Activated CD4-positive, alpha-beta T cell treated with anti-CD3 and anti-CD28 coated beads, Interleukin-2, Interleukin-6, amounts not matched to agents 100 ng/mL and 50 ng/mL, durations not matched to agents 16 hours and 8 hours (primary cell): Measurements from ENCODE around the gene C17orf50.

Source experiments
- DNase-seq: peaks from one replicate; pipeline ENCODE4 v3.0.0-alpha.2; 2020

Gene C17orf50

DNA sequence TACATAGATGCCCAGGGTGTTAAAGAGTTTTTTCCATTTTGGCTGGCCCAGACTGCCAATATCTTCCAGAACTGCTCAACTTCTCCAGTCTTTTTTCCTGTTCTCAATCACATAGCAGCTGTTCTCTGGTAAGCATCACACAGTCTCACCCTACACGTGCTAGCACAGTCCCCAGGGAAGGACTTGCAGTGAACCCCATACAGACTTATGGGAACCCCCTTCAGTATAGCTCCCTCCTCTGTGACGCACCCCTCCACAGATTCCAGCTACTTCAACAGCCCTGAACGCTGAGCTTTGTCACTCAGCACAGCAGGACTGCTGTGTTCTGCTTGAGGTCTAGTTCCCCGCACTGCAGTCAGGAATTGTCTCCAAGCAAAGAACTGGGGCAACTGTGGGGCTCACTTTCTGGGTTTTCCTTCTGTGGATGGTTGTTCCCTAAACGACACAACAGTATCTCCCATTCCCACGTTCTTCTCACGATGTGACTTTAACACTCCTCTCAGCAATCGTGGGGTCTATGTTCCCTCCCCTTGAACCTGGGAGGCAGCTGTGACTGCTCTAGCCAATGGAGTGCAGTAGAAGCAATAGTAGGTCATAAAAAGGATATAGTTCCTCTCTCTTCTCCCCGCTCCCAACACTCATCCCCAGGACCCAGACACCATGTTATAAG lies 31.1 kb downstream of the C17orf50 start:
- DNase-seq = no peak

DNA sequence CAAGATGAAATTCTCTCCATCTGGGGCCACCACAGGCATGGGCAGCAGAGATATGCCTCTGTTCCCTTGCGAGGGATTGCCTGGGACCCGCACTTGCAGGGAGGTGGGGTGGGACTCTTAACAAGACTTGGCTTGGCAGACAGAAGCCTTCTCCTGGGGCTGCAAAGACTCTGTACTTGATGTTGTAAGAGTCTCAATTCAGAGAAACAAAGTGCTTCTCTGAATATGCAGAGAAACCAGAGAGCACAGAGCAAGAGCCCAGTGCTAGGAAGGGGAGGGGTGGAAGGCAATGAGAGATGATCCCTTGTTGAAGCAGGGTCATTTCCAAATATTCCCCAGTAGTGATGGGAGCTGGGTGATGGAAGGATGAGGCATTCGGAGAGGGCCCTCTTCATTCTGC lies 32.6 kb downstream of the C17orf50 start:
- DNase-seq = no peak

DNA sequence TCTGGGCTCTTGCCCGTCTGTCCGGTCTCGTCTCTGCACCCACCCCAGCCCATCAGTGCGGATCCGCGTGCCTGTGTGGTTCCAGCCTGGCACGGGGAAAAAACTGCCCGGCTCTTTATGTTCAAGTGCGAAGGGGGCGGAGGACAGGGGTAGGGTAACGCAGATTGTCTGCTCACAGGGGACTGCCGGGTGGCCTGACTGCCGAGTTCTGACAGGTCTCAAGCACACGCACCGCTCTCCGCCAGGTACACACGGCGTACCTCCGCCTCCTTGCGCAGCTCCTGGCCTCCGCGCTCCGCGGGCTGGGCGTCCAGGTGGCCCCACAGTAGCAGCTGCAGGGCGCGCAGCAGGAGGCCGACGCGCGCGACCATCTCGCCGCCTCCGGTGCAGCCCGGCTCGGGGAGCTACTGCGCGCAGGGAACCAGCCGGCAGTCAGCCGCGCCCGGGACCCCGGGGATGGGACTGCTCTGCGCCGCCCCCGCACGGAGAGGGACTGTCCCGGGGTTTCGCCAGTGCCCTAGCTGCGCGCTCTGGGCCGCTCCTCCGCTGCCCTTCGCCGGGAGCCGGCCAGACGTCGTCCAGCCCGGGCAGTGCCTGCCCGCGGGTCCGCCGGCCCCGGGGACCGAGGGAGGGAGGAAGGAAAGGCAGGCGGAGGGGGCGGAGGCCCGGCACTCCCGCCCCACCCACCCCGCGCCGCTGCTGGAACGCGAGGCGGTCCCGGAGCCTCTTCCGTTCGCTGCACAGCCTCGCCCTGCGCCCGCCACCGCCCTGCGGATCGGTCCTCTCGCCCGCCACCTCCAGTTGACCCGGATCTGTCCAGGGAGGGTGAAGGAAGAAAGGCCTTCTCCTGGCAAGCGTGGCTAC lies 34.6 kb downstream of the C17orf50 start, which contains the start of gene MMP28:
MMP28 (minus strand) TSS at position 635 of the 864 bp plus-strand sequence; CDS start at position 371, 264 bp downstream.
- DNase-seq = peak; percentile 41

DNA sequence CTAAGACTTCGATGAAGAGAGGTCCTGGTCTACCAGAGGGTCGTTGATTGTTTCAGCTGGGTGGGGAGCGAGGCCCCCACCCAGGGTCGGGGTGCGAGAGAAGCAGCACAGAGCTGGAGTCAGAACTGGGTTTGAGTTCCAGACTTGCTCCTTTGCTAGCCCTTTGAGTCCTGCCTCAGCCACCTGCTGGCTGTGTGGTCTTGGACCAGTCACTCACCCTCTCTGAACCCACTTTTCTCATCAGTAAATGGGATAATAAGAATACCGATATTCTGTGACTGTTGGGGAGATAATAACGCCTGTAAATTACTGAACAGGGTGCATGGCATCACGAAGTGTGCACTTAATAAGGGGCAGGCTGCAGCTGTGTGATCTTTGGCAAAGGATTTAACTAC lies 35.2 kb downstream of the C17orf50 start:
- no peak for DNase-seq

DNA sequence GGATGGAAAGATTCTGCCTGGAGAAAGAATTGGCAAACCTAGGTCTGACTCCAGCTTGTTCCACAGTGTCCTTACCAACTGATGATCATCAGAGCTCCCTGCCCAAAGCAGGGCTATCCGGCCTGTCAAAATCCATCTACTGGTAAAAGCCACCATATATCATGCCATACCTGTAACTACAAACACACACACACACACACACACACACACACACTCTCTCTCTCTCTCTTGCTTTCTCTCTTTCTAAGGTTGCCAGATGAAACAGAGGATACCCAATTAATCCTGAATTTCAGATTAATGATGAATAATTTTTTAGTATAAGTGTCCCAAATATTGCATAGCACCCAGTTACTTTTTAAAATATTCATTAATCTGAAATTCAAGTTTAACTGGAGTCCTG lies 36.3 kb downstream of the C17orf50 start:
- no peak for DNase-seq

DNA sequence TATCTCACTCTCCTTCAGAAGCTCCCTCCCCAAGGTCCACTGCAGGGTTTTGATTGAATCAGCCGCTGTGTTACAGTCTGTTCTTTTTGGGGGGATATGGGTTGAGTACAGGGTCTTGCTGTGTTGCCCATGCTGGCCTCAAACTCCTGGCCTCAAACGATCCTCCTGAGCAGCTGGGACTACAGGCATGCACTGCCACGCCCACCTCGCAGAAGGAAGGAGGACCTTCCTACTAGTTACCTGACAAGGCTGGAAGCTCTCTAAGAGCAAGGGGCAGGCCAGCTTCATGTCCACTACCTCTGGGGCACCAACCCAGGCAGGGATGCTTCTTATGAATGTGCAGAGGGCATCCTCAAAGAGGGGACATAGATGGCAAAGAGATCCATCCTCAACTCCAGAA lies 36.7 kb downstream of the C17orf50 start:
- no peak for DNase-seq

DNA sequence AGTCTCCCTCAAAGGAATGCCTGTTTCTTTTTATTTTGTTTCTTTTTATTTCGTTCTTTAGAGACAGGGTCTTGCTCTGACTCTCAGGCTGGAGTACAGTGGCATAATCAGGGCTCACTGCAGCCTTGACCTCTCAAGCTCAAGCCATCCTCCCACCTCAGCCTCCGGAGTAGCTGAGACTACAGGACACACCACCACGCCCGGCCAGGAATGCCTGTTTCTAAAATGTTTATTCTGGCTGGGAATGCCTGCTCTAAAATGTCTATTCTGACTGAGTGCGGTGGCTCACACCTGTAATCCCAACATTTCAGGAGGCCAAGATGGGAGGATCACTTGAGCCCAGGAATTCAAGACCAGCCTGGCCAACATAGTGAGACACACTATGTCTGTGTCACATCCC lies 37.2 kb downstream of the C17orf50 start:
- DNase-seq = no peak

DNA sequence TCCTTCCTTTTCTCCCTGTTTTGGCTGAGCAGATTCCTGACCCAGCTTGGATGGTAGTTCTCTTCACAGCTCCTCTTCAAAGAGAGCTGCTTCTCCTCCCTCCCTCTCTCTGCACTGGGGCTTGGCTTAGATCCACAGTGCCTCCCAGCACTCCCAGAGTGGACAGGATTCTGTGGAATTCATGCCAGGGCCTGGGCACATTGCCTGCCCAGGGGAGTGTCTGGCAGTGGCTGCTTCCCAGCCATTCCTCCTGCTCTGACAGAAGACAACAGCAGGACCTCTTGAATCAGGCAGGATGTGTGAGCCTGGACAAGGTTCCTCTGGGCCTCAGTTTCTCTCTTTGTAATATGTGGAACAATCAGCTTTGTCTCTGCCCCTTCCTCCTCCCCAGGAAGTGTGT lies 39.3 kb downstream of the C17orf50 start:
- no peak for DNase-seq

DNA sequence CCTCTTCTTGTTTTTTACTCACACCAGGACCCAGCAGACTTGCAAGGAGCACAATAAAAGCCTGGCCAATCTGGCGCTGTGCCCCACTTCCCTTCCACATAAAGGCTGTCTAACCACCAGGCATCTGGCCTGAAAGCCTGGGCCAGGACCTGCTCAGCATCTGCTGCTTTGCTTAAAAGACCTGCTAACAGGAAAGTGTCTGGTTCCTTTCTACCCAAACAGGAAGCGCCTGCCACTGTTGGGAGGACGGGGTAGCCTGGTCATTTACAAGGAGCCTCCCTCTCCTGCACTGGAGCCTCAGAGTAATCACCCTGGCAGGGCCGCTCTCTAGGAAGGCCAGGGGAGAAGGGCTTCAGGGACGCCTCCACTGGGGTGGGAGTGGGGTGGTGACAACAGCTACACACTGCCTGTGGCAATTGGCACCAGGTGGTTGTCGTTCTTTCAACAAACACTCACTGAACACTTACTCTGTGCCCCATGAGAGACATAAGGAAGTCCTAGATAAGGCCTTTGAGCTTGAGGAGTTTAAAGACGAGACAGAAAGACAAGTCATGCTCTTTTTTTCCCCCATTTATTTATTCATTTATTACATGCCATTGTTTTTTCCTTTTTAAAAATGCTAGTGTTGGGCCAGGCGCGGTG lies 41.0 kb downstream of the C17orf50 start:
- no peak for DNase-seq

DNA sequence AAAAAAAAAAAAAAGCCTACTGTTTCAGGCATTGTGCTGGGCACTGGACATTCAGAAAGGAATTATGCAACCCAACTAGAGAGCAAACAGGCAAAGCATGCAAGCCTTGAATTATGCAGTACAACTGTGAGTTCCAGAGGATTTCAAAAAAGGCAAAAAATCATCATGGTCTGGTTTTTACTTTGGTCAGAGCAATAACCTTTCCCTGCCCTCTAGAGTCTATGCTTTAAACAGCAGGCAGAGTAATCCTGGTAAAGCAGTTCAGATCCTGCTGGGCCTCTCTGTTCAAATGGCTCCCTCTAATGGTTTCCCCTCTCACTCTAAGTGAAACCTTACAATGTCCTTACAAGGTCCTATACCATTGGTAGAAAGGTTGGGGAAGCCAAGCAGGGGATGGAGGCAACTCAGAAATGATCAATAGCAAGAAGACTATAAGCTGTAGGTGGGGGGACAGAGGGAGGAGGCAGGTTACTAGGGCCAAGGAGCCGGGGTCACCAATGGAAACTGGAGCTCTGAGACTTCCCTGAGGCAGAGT lies 44.0 kb downstream of the C17orf50 start:
- peak; percentile 85 for DNase-seq

DNA sequence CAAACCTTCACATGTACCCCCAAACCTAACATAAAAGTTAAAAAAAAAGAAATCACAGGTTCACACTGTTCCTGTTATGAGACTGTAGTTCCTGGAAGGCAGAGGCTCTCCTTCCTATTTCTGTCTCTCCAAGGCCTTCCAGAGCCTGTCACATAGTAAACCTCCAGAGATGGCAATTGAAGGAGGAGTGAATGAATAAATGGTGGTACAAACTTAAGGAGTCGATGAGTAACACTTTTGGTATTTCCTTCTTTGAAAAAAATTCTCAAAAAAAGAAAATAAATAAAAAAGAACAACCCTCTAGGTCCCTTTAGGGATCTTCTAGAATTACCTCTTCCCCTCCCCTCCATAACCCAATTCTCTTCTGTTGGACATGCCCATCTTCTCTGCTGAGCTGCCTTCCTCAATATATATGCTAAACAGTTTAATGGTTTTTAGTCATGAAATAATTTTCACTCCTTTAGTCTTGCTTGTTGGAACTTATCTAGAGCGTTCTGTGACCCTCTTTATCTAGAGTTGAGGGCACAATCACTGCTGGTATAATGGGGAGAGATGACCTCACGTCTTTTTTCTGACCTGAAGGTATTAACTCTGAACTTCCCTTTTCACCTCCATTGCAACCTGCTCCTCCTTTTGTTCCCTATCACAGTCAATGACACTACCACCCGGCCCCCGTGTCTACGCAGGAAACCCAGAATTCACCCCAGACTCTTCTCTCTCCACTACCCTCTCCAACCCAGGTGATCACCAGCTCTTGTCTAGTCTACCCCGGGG lies 46.9 kb downstream of the C17orf50 start:
- DNase-seq = no peak

DNA sequence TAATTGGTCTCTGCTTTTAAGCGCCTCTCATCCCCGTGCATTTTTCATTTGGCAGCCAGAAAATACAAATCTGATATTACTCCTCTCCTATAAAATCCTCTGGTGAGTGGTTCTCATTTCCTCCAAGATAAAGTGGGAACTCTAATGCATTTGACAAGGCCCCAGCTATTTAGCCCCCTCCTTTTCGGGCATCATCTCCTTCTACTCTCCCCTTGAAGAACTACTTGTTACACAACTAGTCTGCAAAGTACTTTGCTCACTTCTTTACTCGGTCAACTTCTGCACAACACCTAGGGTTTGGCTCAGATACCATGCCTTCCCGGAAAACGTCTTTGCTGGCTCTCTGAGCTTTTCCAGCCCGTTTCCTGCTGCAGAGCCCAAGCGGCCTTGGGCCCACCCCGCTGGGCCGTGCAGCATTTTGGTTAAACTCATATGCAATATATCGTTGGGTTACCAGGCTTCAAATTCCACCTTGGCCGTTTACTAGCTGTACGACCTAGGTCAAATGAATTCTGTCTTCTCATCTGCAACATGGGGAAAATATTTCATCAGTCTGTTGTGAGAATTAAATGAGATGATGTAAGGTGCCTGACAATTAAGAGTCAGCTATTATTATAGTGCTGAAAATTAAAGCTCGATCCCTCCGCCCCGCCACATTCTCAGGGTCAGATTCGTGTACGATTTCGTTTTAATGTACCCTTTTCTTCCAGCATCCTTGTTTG lies 47.7 kb downstream of the C17orf50 start:
- DNase-seq = no peak

DNA sequence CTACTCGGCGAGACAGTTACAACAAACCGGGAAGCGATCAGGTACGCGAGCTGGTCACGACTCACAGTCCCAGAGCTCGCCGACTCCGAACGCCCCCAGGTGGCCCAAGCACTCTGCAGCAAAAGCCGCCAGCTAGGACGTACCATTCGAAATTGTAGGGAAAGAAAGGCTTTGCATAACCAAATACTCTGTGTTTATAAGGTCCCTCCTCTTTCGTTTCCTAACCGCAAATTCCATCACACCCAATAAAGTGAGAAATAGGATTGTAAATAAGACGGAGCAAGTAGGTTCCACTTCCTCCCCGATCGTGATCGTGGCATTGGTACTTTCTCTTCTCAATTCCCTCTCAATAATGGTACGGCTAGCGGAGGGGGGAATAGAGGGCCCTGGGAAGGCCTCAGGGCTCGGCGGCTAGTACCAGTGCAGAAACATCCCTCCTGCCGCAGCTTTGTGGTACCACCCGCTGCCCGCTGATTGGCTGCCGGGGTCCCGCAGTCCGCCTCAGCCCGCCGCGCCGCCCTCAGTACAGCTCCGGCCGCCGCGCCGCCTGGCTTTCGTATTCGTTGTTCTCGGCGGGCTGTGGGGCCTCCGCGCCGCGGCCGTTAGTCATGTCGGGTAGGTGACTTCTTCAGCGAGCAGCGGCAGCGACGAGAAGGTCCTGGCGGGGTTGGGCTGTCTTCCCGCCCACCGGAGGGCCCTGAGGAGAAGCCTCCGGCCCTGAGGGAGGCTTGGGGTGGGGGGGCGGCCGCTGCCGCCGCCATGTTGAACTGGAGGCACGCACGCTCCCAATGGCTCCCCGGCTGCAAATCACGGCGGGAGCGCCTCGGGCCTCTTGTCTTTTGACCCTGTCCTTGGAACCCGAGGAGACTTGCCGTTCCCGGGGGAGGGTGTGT lies 48.5 kb downstream of the C17orf50 start, which contains the start of gene TAF15:
TAF15 (plus strand) TSS at position 523 of the 893 bp plus-strand sequence; CDS start at position 609, 86 bp downstream.
- DNase-seq = peak; percentile 98

DNA sequence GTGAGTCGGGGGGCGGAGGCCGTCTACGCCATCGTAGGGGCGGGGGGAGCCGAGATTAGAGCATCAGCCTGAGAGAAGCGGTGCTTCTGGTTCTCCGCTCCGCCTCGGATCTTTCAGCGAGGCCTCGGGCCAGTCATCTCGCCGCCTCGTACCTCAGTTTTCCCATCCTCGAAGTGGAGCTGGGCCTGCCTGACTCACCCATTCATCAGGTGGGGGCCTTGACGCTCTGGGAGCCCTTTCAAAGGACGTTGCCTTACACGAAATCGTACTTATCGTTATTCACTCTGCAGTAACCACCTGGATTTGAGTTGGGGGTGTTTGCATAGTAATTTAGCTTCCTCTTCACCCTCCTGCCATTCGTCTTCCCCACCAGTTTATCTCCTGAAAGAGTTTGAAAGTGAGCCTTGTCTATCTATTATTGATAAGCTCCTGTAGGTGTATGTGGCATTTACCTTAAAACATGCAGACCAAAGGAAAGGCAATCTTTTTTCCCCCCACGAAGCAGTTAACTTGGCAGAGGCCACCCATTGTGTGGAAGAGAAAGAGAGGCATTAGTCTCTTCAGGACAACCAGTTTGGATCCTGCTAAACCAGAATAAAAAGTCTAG lies 49.3 kb downstream of the C17orf50 start:
- DNase-seq = no peak

DNA sequence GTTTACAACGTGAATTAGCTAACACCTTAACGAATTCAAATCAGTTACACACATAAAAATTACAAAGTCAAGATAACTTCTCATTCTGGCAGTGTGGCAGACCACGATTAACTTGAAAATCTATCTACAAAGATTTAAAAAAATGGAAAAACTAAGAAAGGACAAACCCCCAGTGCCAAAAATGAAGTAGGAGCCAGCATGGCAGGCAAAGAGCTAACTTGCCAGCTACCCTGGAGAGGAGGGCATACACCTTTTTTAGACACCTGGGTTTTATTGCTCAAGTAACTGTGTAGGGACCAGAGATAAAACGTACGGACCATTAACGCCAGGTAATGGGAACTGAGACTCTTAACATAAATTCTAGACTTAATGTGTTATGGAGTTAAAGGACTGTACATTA lies 51.1 kb downstream of the C17orf50 start:
- DNase-seq = no peak

DNA sequence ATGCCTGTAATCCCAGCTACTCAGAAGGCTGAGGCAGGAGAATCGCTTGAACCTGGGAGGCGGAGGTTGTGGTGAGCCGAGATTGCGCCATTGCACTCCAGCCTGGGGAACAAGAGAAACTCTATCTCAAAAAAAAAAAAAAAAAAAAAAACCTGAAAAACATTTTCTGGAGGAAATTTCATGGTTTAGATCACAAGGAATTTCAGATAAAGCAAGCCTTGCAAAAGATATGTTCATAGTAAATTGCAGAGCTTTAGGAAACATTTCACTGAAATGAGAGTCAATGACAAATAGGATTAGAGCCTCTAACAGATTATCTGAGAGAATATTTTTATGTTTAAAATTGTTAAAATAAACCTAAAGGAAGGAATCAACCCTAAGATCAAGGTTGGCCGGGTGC lies 51.8 kb downstream of the C17orf50 start:
- DNase-seq = no peak
